WTC11 (cell line): ENCODE measurements around the gene SPAG9. TPM values are rescaled to one million over a fixed set of nuclear protein-coding genes. Genes with fewer than 3 reads are reported as not detected.
"Not testable (repeated sequence)": the region's sequence is repeated elsewhere in the genome, so short reads cannot be mapped to it uniquely, and the experiment has no call there.

Experiments used
- ATAC-seq: fragments of 200-7000 bp; cut with Tn5 transposase; 2 replicates; pipeline ENCODE4 v1.10.0; 2021; ENCODE audit warnings: mild to moderate bottlenecking, moderate library complexity
- CTCF ChIA-PET: fragments of 300-600 bp; sonication (Branson Sonifier 250); formaldehyde crosslinking; loops from one replicate; lab custom pipeline; 2021; ENCODE audit warnings: antibody characterized with exemption; lab: Charles Lee
- POLR2A ChIA-PET: fragments of 350-600 bp; sonication (Branson Sonifier 250); formaldehyde crosslinking; loops from one replicate; lab custom pipeline; 2021; ENCODE audit warnings: antibody characterized with exemption; lab: Charles Lee
- DNase-seq: peaks from one replicate; pipeline ENCODE4 v3.0.0; 2021; ENCODE audit warnings: low spot score
- H3K27ac Mint-ChIP-seq: 2 replicates; pipeline ENCODE4 v1.8.0; 2021; ENCODE audit warnings: mixed read lengths
- H3K27me3 Mint-ChIP-seq: 2 replicates; pipeline ENCODE4 v1.8.0; 2021; ENCODE audit warnings: low read depth, mild to moderate bottlenecking, moderate library complexity, mixed read lengths
- H3K36me3 Mint-ChIP-seq: 2 replicates; pipeline ENCODE4 v1.8.0; 2021; ENCODE audit warnings: mixed read lengths
- H3K4me1 Mint-ChIP-seq: 2 replicates; pipeline ENCODE4 v1.8.0; 2022; ENCODE audit warnings: mixed read lengths
- H3K4me3 Mint-ChIP-seq: 2 replicates; pipeline ENCODE4 v1.8.0; 2021; ENCODE audit warnings: mild to moderate bottlenecking, moderate library complexity, mixed read lengths
- H3K9me3 Mint-ChIP-seq: 2 replicates; pipeline ENCODE4 v1.8.0; 2021; ENCODE audit warnings: mixed read lengths
- CREM ChIP-seq: sonication (generic); formaldehyde crosslinking; IDR thresholded peaks from 2 replicates; pipeline ENCODE4 v1.8.1; 2022; ENCODE audit warnings: mild to moderate bottlenecking, missing genetic modification reagents, moderate library complexity
- MXD4 ChIP-seq: fragments of 250-450 bp; sonication (Bioruptor Pico); IDR thresholded peaks from 2 replicates; pipeline ENCODE4 v1.8.0; 2021; ENCODE audit warnings: mild to moderate bottlenecking, moderate library complexity, borderline replicate concordance
- NFYB ChIP-seq: sonication (generic); formaldehyde crosslinking; conservative IDR thresholded peaks from 2 replicates; pipeline ENCODE4 v1.8.0; 2022; ENCODE audit warnings: low read depth, missing genetic modification reagents
- NR1H2 ChIP-seq: sonication (generic); formaldehyde crosslinking; IDR thresholded peaks from 2 replicates; pipeline ENCODE4 v1.9.0; 2021; ENCODE audit warnings: mild to moderate bottlenecking, moderate library complexity, missing genetic modification reagents
- RORB ChIP-seq: fragments of 250-450 bp; sonication (Bioruptor Pico); IDR thresholded peaks from 2 replicates; pipeline ENCODE4 v1.9.0; 2021; ENCODE audit warnings: mild to moderate bottlenecking
- SMAD3 ChIP-seq: sonication (generic); formaldehyde crosslinking; IDR thresholded peaks from 2 replicates; pipeline ENCODE4 v1.8.0; 2022; ENCODE audit warnings: missing genetic modification reagents, mild to moderate bottlenecking, borderline replicate concordance
- SP1 ChIP-seq: sonication (generic); formaldehyde crosslinking; conservative IDR thresholded peaks from 2 replicates; pipeline ENCODE4 v1.8.1; 2022; ENCODE audit warnings: missing genetic modification reagents
- ZBTB21 ChIP-seq: sonication (generic); formaldehyde crosslinking; IDR thresholded peaks from 2 replicates; pipeline ENCODE4 v1.8.1; 2023; ENCODE audit warnings: mild to moderate bottlenecking, missing genetic modification reagents, borderline replicate concordance
- ZNF121 ChIP-seq: sonication (generic); formaldehyde crosslinking; IDR thresholded peaks from 2 replicates; pipeline ENCODE4 v1.8.0; 2023; ENCODE audit warnings: missing genetic modification reagents
- ZNF317 ChIP-seq: sonication (generic); formaldehyde crosslinking; IDR thresholded peaks from 2 replicates; pipeline ENCODE4 v1.8.1; 2023; ENCODE audit warnings: low read depth, mild to moderate bottlenecking, moderate library complexity, missing genetic modification reagents, borderline replicate concordance
- total RNA-seq: library from RNA; stranded (reverse); gene quantifications from 3 replicates; pipeline ENCODE4 v1.2.3, GENCODE V29; 2021
- TF ChIP-seq, protein P1 (sequence below): sonication (generic); formaldehyde crosslinking; IDR thresholded peaks from 2 replicates; pipeline ENCODE4 v1.8.1; 2022; ENCODE audit warnings: mild to moderate bottlenecking, moderate library complexity, missing genetic modification reagents
- TF ChIP-seq, protein P2 (sequence below): fragments of 250-450 bp; sonication (Bioruptor Pico); IDR thresholded peaks from 2 replicates; pipeline ENCODE4 v1.9.0; 2021; ENCODE audit warnings: mild to moderate bottlenecking
- TF ChIP-seq, protein P3 (sequence below): sonication (generic); formaldehyde crosslinking; IDR thresholded peaks from 2 replicates; pipeline ENCODE4 v1.8.0; 2023; ENCODE audit warnings: missing genetic modification reagents
- TF ChIP-seq, protein P4 (sequence below): sonication (generic); formaldehyde crosslinking; conservative IDR thresholded peaks from 2 replicates; pipeline ENCODE4 v1.8.1; 2022; ENCODE audit warnings: mild to moderate bottlenecking, missing genetic modification reagents
- TF ChIP-seq, protein P5 (sequence below): fragments of 250-450 bp; sonication (Bioruptor Pico); IDR thresholded peaks from 2 replicates; pipeline ENCODE4 v1.9.0; 2021; ENCODE audit warnings: mild to moderate bottlenecking, borderline replicate concordance
- TF ChIP-seq, protein P6 (sequence below): sonication (generic); formaldehyde crosslinking; IDR thresholded peaks from 2 replicates; pipeline ENCODE4 v1.8.0; 2023; ENCODE audit warnings: mild to moderate bottlenecking, missing genetic modification reagents
- TF ChIP-seq, protein P7 (sequence below): sonication (generic); formaldehyde crosslinking; IDR thresholded peaks from 2 replicates; pipeline ENCODE4 v1.8.0; 2023; ENCODE audit warnings: missing genetic modification reagents, mild to moderate bottlenecking, borderline replicate concordance
- TF ChIP-seq, protein P8 (sequence below): sonication (generic); formaldehyde crosslinking; IDR thresholded peaks from 2 replicates; pipeline ENCODE4 v1.8.0; 2022; ENCODE audit warnings: mild to moderate bottlenecking, missing genetic modification reagents

SPAG9 gene
- total RNA-seq, 1 experiment from 2014 or later: 51.9 TPM

DNA sequence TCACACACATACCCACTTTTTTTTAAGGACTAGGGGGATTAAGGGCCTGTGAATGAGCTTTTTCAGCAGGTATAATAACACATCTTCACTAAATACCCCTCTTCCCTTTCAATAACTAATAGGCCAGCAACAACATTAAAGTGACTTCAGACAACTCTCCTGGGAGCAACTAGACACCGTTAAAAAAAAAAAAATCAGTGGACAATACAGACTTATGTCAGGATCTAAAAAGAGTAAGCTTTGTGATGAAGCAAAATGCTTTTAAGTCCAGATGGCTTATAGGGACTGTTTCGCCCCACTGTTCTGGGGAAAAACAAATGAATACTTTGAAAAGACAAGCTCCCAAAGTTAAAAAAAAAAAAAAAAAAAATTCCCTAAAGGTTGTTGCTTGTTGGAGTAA, 29.0 kb downstream of the SPAG9 start (continued):
- no peak for TF ChIP-seq SMAD3
- TF ChIP-seq, protein P1, sequence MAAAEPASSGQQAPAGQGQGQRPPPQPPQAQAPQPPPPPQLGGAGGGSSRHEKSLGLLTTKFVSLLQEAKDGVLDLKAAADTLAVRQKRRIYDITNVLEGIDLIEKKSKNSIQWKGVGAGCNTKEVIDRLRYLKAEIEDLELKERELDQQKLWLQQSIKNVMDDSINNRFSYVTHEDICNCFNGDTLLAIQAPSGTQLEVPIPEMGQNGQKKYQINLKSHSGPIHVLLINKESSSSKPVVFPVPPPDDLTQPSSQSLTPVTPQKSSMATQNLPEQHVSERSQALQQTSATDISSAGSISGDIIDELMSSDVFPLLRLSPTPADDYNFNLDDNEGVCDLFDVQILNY (CRISPR knock-in tag): no peak
- TF ChIP-seq NR1H2 (CRISPR knock-in tag): no peak

DNA sequence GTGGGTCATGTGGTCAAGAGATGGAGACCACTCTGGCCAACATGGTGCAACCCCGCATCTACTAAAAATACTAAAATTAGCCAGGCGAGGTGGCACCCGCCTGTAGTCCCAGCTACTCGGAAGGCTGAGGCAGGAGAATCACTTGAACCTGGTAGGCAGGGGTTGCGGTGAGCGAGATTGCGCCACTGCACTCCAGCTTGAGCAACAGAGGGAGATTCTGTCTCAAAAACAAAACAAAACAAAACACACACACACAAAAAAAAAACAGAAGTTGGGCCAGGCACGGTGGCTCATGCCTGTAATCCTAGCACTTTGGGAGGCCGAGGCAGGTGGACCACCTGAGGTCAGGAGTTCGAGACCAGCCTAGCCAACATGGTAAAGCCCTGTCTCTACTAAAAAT, 31.8 kb downstream of the SPAG9 start:
- ATAC-seq, H3K9me3 Mint-ChIP-seq, H3K27ac Mint-ChIP-seq, CTCF ChIA-PET, H3K27me3 Mint-ChIP-seq, H3K4me1 Mint-ChIP-seq, H3K36me3 Mint-ChIP-seq, H3K4me3 Mint-ChIP-seq, DNase-seq: not testable (repeated sequence)
- POLR2A ChIA-PET: interaction anchor here (0.7 kb wide), 1 partner anchor 140 kb away, joined by 3 read pairs; no protein-coding TSS in a partner anchor

DNA sequence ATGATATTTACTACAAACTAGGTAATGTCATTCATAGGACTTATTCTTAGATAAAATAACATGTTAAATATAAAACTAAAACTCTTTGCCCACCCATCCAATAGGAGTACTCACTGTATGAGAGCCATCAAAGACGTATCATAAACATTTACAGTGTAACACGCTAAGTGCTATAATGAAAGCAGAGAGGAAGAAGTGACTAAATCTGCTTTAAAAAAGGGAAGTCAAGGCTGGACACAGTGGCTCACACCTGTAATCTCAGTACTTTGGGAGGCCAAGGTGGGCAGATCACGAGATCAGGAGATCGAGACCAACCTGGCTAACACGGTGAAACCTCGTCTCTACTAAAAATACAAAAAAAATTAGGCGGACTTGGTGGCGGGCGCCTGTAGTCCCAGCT, 32.4 kb downstream of the SPAG9 start:
- no peak for DNase-seq
- Mint-ChIP-seq H3K4me3 (no peak overlapping the region), H3K4me1 (no peaks in the 10 kb centered on the region), H3K36me3 (no peaks in the 10 kb centered on the region), H3K27me3 (no peaks in the 10 kb centered on the region), H3K27ac (no peak overlapping the region), H3K9me3 (no peaks in the 10 kb centered on the region)
- ChIA-PET POLR2A (no interaction called here), CTCF (no interaction called here)
- no peak for ATAC-seq
- TF ChIP-seq, protein P2, sequence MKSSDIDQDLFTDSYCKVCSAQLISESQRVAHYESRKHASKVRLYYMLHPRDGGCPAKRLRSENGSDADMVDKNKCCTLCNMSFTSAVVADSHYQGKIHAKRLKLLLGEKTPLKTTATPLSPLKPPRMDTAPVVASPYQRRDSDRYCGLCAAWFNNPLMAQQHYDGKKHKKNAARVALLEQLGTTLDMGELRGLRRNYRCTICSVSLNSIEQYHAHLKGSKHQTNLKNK (CRISPR knock-in tag): no peak
- TF ChIP-seq, protein P3, sequence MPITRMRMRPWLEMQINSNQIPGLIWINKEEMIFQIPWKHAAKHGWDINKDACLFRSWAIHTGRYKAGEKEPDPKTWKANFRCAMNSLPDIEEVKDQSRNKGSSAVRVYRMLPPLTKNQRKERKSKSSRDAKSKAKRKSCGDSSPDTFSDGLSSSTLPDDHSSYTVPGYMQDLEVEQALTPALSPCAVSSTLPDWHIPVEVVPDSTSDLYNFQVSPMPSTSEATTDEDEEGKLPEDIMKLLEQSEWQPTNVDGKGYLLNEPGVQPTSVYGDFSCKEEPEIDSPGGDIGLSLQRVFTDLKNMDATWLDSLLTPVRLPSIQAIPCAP: no peak
- TF ChIP-seq ZNF121 (CRISPR knock-in tag) (no peak), CREM (no peak), RORB (no peak), SP1 (no peak), NFYB (no peak), ZBTB21 (CRISPR knock-in tag) (no peak), ZNF317 (no peak), MXD4 (CRISPR knock-in tag) (no peak)
- TF ChIP-seq, protein P4, sequence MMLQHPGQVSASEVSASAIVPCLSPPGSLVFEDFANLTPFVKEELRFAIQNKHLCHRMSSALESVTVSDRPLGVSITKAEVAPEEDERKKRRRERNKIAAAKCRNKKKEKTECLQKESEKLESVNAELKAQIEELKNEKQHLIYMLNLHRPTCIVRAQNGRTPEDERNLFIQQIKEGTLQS: no peak
- TF ChIP-seq, protein P5, sequence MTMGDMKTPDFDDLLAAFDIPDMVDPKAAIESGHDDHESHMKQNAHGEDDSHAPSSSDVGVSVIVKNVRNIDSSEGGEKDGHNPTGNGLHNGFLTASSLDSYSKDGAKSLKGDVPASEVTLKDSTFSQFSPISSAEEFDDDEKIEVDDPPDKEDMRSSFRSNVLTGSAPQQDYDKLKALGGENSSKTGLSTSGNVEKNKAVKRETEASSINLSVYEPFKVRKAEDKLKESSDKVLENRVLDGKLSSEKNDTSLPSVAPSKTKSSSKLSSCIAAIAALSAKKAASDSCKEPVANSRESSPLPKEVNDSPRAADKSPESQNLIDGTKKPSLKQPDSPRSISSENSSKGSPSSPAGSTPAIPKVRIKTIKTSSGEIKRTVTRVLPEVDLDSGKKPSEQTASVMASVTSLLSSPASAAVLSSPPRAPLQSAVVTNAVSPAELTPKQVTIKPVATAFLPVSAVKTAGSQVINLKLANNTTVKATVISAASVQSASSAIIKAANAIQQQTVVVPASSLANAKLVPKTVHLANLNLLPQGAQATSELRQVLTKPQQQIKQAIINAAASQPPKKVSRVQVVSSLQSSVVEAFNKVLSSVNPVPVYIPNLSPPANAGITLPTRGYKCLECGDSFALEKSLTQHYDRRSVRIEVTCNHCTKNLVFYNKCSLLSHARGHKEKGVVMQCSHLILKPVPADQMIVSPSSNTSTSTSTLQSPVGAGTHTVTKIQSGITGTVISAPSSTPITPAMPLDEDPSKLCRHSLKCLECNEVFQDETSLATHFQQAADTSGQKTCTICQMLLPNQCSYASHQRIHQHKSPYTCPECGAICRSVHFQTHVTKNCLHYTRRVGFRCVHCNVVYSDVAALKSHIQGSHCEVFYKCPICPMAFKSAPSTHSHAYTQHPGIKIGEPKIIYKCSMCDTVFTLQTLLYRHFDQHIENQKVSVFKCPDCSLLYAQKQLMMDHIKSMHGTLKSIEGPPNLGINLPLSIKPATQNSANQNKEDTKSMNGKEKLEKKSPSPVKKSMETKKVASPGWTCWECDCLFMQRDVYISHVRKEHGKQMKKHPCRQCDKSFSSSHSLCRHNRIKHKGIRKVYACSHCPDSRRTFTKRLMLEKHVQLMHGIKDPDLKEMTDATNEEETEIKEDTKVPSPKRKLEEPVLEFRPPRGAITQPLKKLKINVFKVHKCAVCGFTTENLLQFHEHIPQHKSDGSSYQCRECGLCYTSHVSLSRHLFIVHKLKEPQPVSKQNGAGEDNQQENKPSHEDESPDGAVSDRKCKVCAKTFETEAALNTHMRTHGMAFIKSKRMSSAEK (CRISPR knock-in tag): no peak
- TF ChIP-seq, protein P6, sequence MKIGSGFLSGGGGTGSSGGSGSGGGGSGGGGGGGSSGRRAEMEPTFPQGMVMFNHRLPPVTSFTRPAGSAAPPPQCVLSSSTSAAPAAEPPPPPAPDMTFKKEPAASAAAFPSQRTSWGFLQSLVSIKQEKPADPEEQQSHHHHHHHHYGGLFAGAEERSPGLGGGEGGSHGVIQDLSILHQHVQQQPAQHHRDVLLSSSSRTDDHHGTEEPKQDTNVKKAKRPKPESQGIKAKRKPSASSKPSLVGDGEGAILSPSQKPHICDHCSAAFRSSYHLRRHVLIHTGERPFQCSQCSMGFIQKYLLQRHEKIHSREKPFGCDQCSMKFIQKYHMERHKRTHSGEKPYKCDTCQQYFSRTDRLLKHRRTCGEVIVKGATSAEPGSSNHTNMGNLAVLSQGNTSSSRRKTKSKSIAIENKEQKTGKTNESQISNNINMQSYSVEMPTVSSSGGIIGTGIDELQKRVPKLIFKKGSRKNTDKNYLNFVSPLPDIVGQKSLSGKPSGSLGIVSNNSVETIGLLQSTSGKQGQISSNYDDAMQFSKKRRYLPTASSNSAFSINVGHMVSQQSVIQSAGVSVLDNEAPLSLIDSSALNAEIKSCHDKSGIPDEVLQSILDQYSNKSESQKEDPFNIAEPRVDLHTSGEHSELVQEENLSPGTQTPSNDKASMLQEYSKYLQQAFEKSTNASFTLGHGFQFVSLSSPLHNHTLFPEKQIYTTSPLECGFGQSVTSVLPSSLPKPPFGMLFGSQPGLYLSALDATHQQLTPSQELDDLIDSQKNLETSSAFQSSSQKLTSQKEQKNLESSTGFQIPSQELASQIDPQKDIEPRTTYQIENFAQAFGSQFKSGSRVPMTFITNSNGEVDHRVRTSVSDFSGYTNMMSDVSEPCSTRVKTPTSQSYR (CRISPR knock-in tag): no peak
- TF ChIP-seq, protein P1 (CRISPR knock-in tag): no peak
- TF ChIP-seq, protein P7, sequence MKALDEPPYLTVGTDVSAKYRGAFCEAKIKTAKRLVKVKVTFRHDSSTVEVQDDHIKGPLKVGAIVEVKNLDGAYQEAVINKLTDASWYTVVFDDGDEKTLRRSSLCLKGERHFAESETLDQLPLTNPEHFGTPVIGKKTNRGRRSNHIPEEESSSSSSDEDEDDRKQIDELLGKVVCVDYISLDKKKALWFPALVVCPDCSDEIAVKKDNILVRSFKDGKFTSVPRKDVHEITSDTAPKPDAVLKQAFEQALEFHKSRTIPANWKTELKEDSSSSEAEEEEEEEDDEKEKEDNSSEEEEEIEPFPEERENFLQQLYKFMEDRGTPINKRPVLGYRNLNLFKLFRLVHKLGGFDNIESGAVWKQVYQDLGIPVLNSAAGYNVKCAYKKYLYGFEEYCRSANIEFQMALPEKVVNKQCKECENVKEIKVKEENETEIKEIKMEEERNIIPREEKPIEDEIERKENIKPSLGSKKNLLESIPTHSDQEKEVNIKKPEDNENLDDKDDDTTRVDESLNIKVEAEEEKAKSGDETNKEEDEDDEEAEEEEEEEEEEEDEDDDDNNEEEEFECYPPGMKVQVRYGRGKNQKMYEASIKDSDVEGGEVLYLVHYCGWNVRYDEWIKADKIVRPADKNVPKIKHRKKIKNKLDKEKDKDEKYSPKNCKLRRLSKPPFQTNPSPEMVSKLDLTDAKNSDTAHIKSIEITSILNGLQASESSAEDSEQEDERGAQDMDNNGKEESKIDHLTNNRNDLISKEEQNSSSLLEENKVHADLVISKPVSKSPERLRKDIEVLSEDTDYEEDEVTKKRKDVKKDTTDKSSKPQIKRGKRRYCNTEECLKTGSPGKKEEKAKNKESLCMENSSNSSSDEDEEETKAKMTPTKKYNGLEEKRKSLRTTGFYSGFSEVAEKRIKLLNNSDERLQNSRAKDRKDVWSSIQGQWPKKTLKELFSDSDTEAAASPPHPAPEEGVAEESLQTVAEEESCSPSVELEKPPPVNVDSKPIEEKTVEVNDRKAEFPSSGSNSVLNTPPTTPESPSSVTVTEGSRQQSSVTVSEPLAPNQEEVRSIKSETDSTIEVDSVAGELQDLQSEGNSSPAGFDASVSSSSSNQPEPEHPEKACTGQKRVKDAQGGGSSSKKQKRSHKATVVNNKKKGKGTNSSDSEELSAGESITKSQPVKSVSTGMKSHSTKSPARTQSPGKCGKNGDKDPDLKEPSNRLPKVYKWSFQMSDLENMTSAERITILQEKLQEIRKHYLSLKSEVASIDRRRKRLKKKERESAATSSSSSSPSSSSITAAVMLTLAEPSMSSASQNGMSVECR (CRISPR knock-in tag): no peak
- TF ChIP-seq, protein P8, sequence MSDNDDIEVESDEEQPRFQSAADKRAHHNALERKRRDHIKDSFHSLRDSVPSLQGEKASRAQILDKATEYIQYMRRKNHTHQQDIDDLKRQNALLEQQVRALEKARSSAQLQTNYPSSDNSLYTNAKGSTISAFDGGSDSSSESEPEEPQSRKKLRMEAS (CRISPR knock-in tag): no peak
